ENCODE measurements around the gene XKRX. TPM values are rescaled to one million over a fixed set of nuclear protein-coding genes. Genes with fewer than 3 reads are reported as not detected.

The XKRX gene
- 2.0 and 2.2 TPM in 2 replicates for total RNA-seq

- Mint-ChIP-seq H3K27me3 (no peaks in the 10 kb centered on the region), H3K9me3 (peaks cover 6% of the 10 kb centered on the region), H3K36me3 (ENCODE audit: low read depth) (peaks cover 2% of the 10 kb centered on the region), H3K4me3 (peak within 1 kb of the TSS; percentile 94), H3K4me1 (peaks cover 62% of the 10 kb centered on the region), H3K27ac (peak within 1 kb of the TSS; percentile 82)
- intact Hi-C loops (cut with micrococcal nuclease) = loop anchor here (2.0 to 5.0 kb wide), 4 partner anchors 68 to 168 kb away; partner anchors contain the start of gene CENPI
- DNase-seq (peak; percentile 23), ATAC-seq (ENCODE audit: low read depth) (peak; percentile 71)
- TF ChIP-seq CTCF (IDR thresholded peaks at IDR 0.05) = no peak
- CTCF ChIA-PET = no interaction called here
- POLR2A ChIA-PET = interaction anchor here (0.6 to 2.4 kb wide), 5 partner anchors 9 to 448 kb away, joined by 3 to 9 read pairs (median 4); partner anchors contain the start of genes CENPI and CSTF2
Measured at GRCh38 chrX:100928660-100929613, at the start of gene XKRX. XKRX (minus strand) TSS chrX:100928917; CDS start chrX:100928304, 613 bp downstream.

GRCh38 chrX:100976211-100976610 is 47.5 kb upstream of the XKRX start:
- POLR2A ChIA-PET = interaction anchor here (0.6 kb wide), 1 partner anchor 1570 kb away, joined by 7 read pairs; no protein-coding TSS in a partner anchor
- H3K36me3 Mint-ChIP-seq (ENCODE audit: low read depth) = peaks cover 10% of the 10 kb centered on the region
- no peak for TF ChIP-seq CTCF (IDR thresholded peaks at IDR 0.05)

GRCh38 chrX:100975212-100975611 is 46.5 kb upstream of the XKRX start:
- DNase-seq (no peak), ATAC-seq (ENCODE audit: low read depth) (no peak)
- H3K4me3 Mint-ChIP-seq = no peak overlapping the region
- H3K36me3 Mint-ChIP-seq (ENCODE audit: low read depth) = peaks cover 9% of the 10 kb centered on the region
- no peak overlapping the region for H3K27ac Mint-ChIP-seq
- no peak for TF ChIP-seq CTCF (IDR thresholded peaks at IDR 0.05)
- no peaks in the 10 kb centered on the region for H3K27me3 Mint-ChIP-seq
- peaks cover 2% of the 10 kb centered on the region for H3K9me3 Mint-ChIP-seq
- ChIA-PET CTCF (no interaction called here), POLR2A (no interaction called here)
- no peaks in the 10 kb centered on the region for H3K4me1 Mint-ChIP-seq
- intact Hi-C loops (cut with micrococcal nuclease) = no loop called here

More at GRCh38 chrX:100976211-100976610, 47.5 kb upstream of the XKRX start:
- no peaks in the 10 kb centered on the region for H3K27me3 Mint-ChIP-seq
- CTCF ChIA-PET = no interaction called here
- no peaks in the 10 kb centered on the region for H3K4me1 Mint-ChIP-seq
- H3K27ac Mint-ChIP-seq = no peak overlapping the region
- no peak for DNase-seq
- no peak overlapping the region for H3K4me3 Mint-ChIP-seq
- intact Hi-C loops (cut with micrococcal nuclease) = no loop called here
- peaks cover 2% of the 10 kb centered on the region for H3K9me3 Mint-ChIP-seq
- ATAC-seq (ENCODE audit: low read depth) = no peak

- ChIA-PET POLR2A (no interaction called here), CTCF (no interaction called here)
- Mint-ChIP-seq H3K27me3 (no peaks in the 10 kb centered on the region), H3K36me3 (ENCODE audit: low read depth) (peaks cover 5% of the 10 kb centered on the region), H3K4me3 (no peak overlapping the region), H3K27ac (no peak overlapping the region), H3K9me3 (peaks cover 2% of the 10 kb centered on the region), H3K4me1 (no peaks in the 10 kb centered on the region)
- DNase-seq (no peak), ATAC-seq (ENCODE audit: low read depth) (no peak)
- no peak for TF ChIP-seq CTCF (IDR thresholded peaks at IDR 0.05)
- intact Hi-C loops (cut with micrococcal nuclease) = no loop called here
Measured at GRCh38 chrX:100973411-100973810, 44.7 kb upstream of the XKRX start.

GRCh38 chrX:100969936-100970335 is 41.2 kb upstream of the XKRX start:
- Mint-ChIP-seq H3K9me3 (no peaks in the 10 kb centered on the region), H3K4me3 (no peak overlapping the region), H3K36me3 (ENCODE audit: low read depth) (peaks cover 5% of the 10 kb centered on the region), H3K4me1 (no peaks in the 10 kb centered on the region), H3K27ac (no peak overlapping the region), H3K27me3 (no peaks in the 10 kb centered on the region)
- no peak for DNase-seq
- TF ChIP-seq CTCF (IDR thresholded peaks at IDR 0.05) = no peak
- no peak for ATAC-seq (ENCODE audit: low read depth)
- intact Hi-C loops (cut with micrococcal nuclease) = no loop called here
- CTCF ChIA-PET = no interaction called here
- POLR2A ChIA-PET = no interaction called here

All from activated B cell treated with CpG ODN at 0.5 μM for 24 hours (primary cell).